ENCODE data around the gene TLE5.

GRCh38 chr19:3073931-3074595 is 11.8 kb upstream of the TLE5 start:
- no peak for TF ChIP-seq EZH2 (IDR thresholded peaks at IDR 0.05)
- TF ChIP-seq POLR2AphosphoS5 (IDR thresholded peaks at IDR 0.05; ENCODE audit: borderline replicate concordance, low read depth, low read length): no peak
- TF ChIP-seq FOXP2 (optimal IDR thresholded peaks at IDR 0.05; ENCODE audit: control extremely low read depth, extremely low read length, insufficient read depth): no peak

Data from SK-N-MC (cell line).